8988T (cell line): ENCODE data around the gene PPP1R26.
"Not testable (repeated sequence)": the region's sequence is repeated elsewhere in the genome, so short reads cannot be mapped to it uniquely, and the experiment has no call there.

Source experiments
- DNase-seq: peaks from one replicate; pipeline ENCODE4 v3.0.0; 2011

The PPP1R26 gene

DNA sequence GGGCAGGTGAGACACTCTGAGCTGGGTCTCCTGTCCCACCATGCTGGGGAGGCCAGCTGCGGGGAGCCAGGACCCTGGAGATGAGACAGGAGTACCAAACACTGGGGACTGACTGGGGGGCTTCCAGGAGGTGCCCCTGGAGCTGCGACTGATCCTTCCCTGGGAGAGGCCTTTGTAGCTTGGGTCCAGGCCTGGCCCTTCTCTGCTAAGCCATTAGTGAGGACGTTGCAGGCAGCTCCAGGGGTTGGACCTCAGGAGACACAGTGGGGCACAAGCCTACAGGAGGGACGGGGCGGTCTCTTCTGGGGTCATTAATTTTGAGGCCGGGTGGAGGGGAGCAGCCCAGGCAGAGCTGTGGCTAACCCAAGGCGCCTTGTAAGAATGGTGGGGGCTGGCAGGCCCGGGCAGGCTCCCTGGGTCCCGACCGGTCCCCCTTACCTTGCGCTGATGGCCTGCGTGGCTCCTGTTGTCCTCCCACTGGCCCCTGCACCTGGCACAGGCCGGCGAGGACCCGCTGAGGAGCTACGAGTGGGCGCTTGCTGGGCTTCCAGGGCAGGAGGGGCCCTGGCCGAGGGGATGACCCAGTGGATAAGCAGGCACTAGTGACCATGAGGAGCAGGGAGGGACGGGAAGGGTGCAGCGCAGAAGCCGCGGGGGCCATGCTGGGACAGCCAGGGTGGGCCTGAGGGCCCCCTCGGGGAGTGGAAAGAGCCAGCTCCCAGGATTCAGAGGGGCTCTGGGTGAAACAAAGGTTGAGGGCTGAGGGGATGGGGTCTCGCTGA is 26.0 kb downstream of the PPP1R26 start:
- DNase-seq: no peak

DNA sequence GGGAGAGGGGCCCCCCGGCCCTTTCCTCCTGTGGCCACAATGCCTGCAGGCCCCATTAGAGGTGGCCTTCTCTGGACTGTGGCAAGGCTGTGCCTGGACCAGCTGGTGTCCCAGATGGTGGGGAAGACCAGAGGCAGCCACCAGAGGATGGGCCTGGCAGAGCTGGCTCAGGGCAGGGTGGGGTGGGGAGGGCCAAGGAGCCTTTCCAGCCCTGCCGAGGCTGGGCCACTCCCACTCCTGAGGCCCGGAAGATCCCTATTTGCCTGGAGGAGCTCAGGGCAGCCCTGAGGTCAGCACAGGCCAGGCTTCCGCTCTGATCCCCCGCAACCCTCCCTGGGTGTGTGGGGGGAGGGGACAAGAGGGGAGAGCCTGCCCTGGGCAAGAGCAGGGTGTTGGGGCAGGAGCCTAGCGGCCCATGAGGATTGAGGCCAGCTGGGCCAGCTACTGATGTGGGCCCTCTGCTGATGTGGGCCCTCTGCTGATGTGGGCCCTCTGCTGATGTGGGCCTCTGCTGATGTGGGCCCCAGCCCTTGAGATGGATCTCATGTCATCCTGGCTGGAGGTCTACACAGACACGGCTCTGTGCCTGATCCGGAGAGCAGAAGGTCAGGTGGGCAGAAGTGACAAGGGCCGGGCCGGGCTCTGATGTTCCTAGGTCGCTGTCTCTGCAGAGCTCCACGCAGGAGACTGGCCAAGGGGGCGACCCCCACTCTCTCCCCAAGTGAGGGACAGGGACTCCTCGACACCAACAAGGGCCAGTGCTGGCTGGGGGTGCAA is 26.9 kb downstream of the PPP1R26 start:
- no peak for DNase-seq

DNA sequence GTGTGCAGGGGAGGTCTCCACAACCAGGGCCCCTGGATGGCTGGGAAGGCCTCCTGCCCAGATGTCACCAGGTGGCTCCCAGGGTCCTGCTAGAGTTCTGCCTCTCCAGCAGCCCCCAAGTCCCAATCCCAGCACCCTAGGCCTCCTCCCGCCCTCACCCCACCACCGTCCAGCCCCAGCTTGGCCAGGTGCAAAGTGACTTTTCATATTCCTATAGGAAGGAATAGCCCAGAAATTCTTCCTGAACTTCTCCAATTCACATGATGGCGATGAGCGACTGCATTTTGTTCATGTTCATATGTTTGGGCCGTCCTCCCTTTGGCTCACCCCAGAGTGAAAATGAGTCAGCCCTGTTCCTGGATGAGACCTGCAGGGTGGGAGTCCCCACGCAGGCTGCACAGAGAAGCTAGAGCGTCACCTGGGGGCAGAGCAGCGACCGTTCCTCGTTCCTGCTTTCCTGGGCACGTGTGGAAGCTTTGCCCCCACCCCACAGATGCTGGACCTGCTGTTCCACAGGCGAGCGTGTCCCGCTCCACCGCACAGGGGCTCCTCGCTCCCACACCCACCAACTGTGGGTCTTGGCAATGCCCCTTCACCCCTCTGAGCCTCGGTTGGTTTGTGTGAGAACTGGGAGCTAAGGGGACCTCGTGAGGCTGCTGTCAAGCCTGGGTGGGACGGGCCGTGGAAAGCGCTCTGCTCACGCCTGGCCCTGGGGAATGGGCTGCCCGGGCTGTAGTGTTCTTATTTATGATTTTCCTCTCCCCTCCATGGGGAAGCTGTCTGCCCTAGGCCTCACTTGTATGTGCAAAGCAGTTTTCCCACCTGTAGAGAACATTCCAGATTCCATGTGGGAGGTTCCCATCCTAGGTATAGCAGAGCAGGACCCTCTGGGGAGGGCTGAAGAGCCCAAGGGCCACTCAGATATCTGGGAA is 27.8 kb downstream of the PPP1R26 start:
- no peak for DNase-seq

- DNase-seq: no peak
Measured at GRCh38 chr9:135508211-135508820, 28.7 kb downstream of the PPP1R26 start.

- no peak for DNase-seq
Measured at GRCh38 chr9:135509458-135509857, 29.9 kb downstream of the PPP1R26 start.

- DNase-seq: no peak
Measured at GRCh38 chr9:135512241-135512603, 32.6 kb downstream of the PPP1R26 start.

DNA sequence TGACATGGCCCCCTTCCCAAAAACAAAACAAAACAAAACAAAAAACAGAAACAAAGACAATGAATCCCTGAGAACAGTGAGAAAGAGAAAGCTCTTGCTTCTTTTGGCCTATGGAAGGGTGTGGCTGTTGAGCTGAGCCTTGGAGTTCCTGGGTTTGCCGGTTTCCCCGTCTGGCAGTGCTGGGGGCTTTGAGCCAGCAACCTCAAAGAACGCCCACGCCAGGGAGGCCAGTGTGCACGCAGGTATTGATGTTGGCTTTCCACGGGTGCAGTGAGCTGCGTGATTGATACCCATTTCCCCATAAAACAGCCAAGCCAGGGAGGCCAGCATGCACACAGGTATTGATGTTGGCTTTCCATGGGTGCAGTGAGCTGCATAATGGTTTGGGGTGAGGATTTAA is 33.3 kb downstream of the PPP1R26 start:
- DNase-seq: no peak

- no peak for DNase-seq
Measured at GRCh38 chr9:135513351-135513846, 33.8 kb downstream of the PPP1R26 start.

- DNase-seq: not testable (repeated sequence)
Measured at GRCh38 chr9:135513906-135514305, 34.3 kb downstream of the PPP1R26 start.

- DNase-seq: no peak
Measured at GRCh38 chr9:135514342-135515082, 34.9 kb downstream of the PPP1R26 start.

GRCh38 chr9:135515083-135515951 is 35.7 kb downstream of the PPP1R26 start:
- no peak for DNase-seq

- DNase-seq: no peak
Measured at GRCh38 chr9:135516132-135516860, 36.7 kb downstream of the PPP1R26 start.

DNA sequence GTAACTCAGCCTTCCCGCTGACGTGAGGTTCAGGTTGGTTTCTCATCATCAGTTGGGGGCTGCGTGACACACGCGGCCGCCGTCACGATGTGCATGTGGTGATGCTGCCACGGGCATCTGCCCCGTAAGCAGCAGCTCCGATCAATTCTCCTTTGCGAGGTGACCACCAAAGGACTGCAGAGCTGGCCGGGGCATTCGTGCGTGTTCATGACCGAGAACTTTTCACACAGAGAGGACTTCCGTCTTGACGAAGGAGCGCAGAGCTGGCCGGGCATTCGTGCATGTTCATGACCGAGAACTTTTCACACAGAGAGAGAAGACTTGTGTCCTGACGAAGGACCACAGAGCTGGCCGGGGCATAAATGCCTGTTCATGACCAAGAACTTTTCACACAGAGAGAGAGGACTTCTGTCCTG is 37.8 kb downstream of the PPP1R26 start:
- DNase-seq: no peak

GRCh38 chr9:135519179-135519971 is 39.8 kb downstream of the PPP1R26 start:
- DNase-seq: no peak

DNA sequence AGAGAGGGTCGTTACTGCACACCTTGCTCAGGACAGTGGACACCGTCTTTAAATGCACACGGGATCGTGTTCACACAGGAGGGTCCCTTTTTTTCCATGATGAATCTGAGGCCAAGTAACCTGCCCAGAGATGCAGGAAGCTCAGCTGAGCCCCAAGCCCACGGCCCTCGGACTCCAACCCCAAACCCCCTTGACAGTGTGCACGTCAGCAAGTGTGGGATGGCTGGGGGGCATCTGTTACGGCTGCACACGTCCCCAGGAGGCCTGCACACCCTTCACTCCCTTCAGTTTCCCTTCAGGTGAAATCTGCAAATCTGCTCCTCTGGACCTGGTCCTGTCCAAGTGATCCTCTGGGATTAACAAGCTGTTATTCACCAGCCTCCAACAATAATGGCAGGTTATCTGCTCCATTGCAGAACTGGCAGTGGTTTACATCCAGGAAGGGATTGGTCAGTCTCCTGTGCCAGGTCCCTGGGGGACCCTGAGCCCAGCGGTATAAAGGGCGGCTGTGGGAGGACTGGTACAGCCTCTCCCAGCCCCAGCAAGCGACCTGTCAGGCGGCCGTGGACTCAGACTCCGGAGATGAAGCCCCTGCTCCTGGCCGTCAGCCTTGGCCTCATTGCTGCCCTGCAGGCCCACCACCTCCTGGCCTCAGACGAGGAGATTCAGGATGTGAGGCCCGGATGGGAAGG is 41.5 kb downstream of the PPP1R26 start, which contains the start of gene LCN1:
Gene LCN1, plus strand, starts transcription at position 525 of the 692 bp plus-strand sequence. Its CDS starts 58 bp downstream, at position 583.
- DNase-seq: no peak

GRCh38 chr9:135521608-135522095 is 42.1 kb downstream of the PPP1R26 start:
- no peak for DNase-seq

- DNase-seq: no peak
Measured at GRCh38 chr9:135522137-135522877, 42.7 kb downstream of the PPP1R26 start.
